Peyer's patch (tissue), 4 donors: ENCODE data around the gene SIRT6.

ENCODE experiments used
- CTCF ChIP-seq, 6 experiments: fragments of 450-650 bp in 4 of 6; fragments of 200-600 bp in 2 of 6; sonication (generic) in 1 of 6; IDR thresholded peaks; one replicate each; pipeline ENCODE4 v1.5.1; 2017 to 2019; ENCODE audit warnings: antibody characterized with exemption in 6 of 6, mild to moderate bottlenecking in 3 of 6, moderate library complexity in 1 of 6
- POLR2A ChIP-seq, 2 donors: fragments of 450-650 bp; IDR thresholded peaks; one replicate each; pipeline ENCODE4 v1.5.1; 2017; ENCODE audit warnings: antibody characterized with exemption in 2 of 2, mild to moderate bottlenecking in 2 of 2, moderate library complexity in 2 of 2

DNA sequence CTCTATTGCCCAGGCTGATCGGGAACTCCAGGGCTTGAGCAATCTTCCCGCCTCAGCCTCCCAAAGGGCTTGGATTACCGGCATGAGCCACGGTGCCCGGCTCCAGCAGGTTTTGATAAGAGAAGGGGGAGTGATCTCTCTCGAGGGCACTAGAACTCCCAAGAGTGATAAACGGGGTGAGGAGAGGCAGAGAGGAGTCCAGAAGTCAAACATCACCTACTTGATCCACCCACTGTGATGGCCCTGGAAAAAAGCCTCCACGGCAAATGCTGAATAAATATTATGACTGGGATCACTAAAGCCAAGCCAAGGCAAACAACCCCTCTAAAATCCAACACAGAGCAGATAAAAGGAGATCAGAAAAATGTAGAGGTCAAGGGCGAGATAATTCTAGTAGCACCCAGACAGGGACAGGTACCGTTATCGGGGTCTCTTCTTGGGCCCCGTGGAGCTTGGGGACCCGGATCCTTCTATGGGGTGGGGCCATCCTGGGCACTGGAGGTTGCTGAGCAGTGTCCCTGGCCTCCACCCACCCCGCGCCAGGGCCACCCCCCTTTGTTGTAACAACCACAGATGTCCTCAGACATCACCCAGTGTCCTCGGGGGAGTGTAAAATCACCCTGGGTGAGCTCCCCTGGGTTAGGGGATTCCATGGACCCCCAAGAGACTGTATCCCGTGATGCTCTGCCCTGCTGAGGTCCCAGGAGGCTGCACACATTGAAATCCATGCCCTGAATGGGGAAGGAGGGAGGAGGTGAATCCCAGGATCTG is 32.7 kb downstream of the SIRT6 start:
- TF ChIP-seq CTCF (IDR thresholded peaks at IDR 0.05): no peak
- peak in 1 of 2 donors; percentile 75 for TF ChIP-seq POLR2A (IDR thresholded peaks at IDR 0.05)
